ENCODE measurements around the gene IGFLR1. TPM values are rescaled to one million over a fixed set of nuclear protein-coding genes. Genes with fewer than 3 reads are reported as not detected.
A peak's percentile ranks its signal among the peaks of the same experiment; 100 is the strongest.

The IGFLR1 gene
- total RNA-seq, 1 donor from 2014 or later, result not detected

GRCh38 chr19:35719402-35720162 is 22.7 kb downstream of the IGFLR1 start:
- Histone ChIP-seq H3K4me1 (peaks cover 7 to 19% of the 10 kb centered on the region in 2 donors), H3K9me3 (no peaks in the 10 kb centered on the region), H3K27ac (no peak overlapping the region), H3K36me3 (peaks cover 46 to 51% of the 10 kb centered on the region in 2 donors), H3K4me3 (peak overlapping the region; percentile 79 to 95), H3K27me3 (no peaks in the 10 kb centered on the region)
- intact Hi-C loops (cut with DNase I), result no loop called here
- no peak for TF ChIP-seq CTCF (IDR thresholded peaks at IDR 0.05)
- DNase-seq (ENCODE audit: low spot score in 2 of 2), result peak in 1 of 2 donors; percentile 64

DNA sequence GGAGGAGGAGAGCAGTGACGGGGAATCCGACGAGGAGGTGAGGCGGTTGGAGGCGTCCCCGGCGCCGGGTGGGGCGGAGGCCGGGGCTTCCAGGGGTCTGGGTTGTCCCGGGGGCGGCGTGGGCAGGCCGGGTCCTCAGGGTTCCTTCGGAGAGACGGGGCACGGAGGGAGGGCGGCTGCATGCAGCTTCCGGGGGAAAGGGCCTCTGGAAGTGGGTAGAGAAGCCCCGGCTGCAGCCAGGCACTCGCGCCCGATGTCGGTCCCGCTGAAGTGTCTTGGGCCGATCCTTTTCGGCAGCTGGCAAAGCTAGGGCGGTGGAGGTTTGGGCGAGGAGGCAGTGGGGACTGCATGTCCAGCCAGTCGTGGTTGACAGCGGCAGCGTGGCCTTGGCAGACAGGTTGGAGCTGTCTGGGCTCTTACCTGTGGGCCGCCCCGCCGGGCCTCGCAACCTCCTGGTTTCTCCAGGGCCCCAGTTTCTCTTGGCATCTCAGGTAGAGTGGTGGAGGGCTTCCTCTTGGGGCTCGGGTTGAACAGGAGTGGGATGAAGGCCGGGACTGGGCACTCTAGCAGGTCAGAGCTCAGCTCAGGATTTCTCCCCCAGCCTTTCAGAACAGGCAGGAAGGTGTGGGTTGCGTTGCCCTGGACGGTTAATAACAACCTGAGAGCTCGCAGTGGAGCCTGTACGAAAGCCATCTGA is 23.8 kb downstream of the IGFLR1 start:
- Histone ChIP-seq H3K4me1 (peaks cover 7 to 19% of the 10 kb centered on the region in 2 donors), H3K9me3 (no peaks in the 10 kb centered on the region), H3K36me3 (peaks cover 35 to 40% of the 10 kb centered on the region in 2 donors), H3K4me3 (peak overlapping the region; percentile 79 to 95), H3K27ac (peak overlapping the region; percentile 82 to 87), H3K27me3 (no peaks in the 10 kb centered on the region)
- peak in 1 of 2 donors; percentile 77 for DNase-seq (ENCODE audit: low spot score in 2 of 2)
- intact Hi-C loops (cut with DNase I), result no loop called here
- TF ChIP-seq CTCF (IDR thresholded peaks at IDR 0.05), result no peak

GRCh38 chr19:35717665-35718344 is 24.4 kb downstream of the IGFLR1 start, which contains the start of gene KMT2B:
TSS of gene KMT2B (plus strand) at chr19:35718003. CDS start at chr19:35718019, 16 bp downstream.
- Histone ChIP-seq H3K27ac (peak within 1 kb of the TSS; percentile 85 to 87), H3K4me1 (peaks cover 7 to 19% of the 10 kb centered on the region in 2 donors), H3K9me3 (no peaks in the 10 kb centered on the region), H3K4me3 (peak within 1 kb of the TSS; percentile 79 to 95), H3K36me3 (peaks cover 28 to 33% of the 10 kb centered on the region in 2 donors), H3K27me3 (no peaks in the 10 kb centered on the region)
- intact Hi-C loops (cut with DNase I), result loop anchor here (1.0 to 2.0 kb wide), 11 partner anchors 16 to 213 kb away; partner anchors contain the start of genes ARHGAP33, HAUS5, HSPB6 and PSENEN
- DNase-seq (ENCODE audit: low spot score in 2 of 2), result no peak
- TF ChIP-seq CTCF (IDR thresholded peaks at IDR 0.05), result no peak

DNA sequence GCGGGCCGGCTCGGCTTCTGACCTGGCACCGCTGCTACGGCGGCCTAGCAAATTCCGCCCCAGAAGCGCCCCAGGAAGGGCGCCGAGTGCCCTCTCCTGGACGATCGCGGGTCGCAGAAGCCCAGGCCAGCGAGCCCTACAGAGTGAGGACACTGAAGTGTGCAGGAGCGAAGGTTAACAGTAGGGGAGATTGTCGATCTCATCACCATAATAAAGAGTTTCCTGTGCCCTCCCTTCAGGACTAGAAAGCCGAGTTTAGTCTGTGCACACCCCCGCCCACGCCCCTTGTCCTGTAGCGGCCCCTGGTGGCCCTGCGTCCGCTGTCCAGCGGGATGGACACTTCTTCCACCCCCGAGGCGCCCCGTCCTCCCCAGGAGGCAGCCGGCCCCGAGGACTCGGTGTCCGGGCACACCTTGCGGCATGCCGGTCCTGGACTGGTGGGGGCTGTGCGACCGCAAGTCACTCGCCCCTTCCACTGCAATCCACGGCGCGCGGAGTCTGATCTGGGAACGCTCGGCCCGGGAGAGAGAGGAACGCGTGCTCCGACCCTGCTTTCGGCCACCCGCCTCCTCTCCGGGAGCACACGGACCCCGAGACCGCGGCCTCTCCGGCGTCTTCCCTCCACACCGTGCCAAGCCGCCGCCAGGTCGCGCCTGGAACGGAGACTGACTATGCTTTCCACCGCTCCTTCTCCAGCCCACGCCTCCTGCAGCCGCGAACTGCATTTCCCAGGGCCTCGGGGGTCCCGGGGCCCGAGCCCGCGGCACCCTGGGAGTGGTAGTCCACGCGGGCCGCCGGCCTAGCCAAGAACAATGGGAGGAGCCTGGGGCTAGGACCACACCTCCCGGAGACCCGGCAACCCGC is 25.2 kb downstream of the IGFLR1 start:
- Histone ChIP-seq H3K36me3 (peaks cover 21 to 25% of the 10 kb centered on the region in 2 donors), H3K9me3 (no peaks in the 10 kb centered on the region), H3K27me3 (no peaks in the 10 kb centered on the region), H3K4me1 (peaks cover 7 to 19% of the 10 kb centered on the region in 2 donors), H3K4me3 (peak overlapping the region; percentile 79 to 95), H3K27ac (peak overlapping the region; percentile 85 to 86)
- peak; percentile 92 to 95 (median 93) for TF ChIP-seq CTCF (IDR thresholded peaks at IDR 0.05)
- peak; percentile 88 to 98 for DNase-seq (ENCODE audit: low spot score in 2 of 2)
- intact Hi-C loops (cut with DNase I), result loop anchor here (1.0 to 2.0 kb wide), 12 partner anchors 15 to 214 kb away; partner anchors contain the start of genes ARHGAP33, HAUS5, HSPB6 and PSENEN
